GM21390 (cell line): ENCODE results near the gene LMNTD2.
"Not testable (repeated sequence)": the region's sequence is repeated elsewhere in the genome, so short reads cannot be mapped to it uniquely, and the experiment has no call there.

ENCODE experiments used
- ATAC-seq: cut with Tn5 transposase; IDR thresholded peaks from one replicate; pipeline ENCODE4 v1.9.1; 2021; ENCODE audit not compliant: unreplicated experiment

The LMNTD2 gene

GRCh38 chr11:587978-588380, 27.4 kb upstream of the LMNTD2 start:
- ATAC-seq, result no peak

GRCh38 chr11:587546-587945, 27.0 kb upstream of the LMNTD2 start:
- ATAC-seq, result no peak

DNA sequence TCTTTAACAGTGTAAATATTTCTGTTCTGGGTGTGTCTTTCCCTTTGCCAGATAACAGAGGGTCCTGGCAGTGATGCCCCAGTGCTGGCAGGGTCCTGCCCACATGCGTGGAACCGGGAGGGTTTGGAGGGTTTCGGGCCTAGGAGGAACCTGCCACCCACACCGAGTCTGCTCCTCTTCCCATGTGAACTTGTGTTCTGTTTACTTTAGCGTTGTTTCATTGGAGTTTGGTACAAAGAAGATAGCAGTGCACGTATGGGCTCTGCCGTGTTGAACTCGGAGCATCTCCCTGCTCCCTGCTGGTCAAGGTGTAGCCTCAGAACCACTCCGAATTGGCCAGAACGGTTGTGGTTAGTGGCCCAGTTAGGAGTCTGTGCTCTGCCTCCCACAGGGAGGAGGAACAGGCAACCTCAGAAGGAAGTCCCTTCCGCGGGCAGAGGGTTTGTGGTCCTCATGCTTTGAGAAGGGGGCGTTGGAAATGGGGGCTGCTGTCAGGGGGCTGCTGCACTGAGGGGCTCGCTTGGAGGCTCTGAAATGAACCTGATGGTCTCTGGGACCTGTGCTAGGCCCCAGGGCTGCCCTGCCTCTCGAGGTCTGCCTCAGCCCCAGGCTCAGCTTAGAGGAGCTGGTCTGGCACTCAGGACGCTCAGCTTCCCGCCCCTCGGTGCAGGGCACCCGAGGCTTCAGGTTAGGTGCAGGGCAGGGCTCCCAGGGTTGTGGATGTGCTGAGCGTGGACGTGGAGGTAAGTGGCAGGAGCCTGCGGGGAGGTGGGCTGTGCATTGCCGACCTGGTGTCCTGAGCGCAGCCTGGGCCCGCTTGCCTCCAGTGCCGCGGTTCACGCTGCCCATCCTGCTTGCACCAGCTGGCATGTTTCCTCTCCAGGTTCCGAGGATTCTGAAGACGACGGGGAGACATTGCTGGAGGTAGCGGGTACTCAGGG, 26.1 kb upstream of the LMNTD2 start:
- ATAC-seq, result no peak

- ATAC-seq, result no peak
Measured at GRCh38 chr11:584287-584686, 23.7 kb upstream of the LMNTD2 start.

DNA sequence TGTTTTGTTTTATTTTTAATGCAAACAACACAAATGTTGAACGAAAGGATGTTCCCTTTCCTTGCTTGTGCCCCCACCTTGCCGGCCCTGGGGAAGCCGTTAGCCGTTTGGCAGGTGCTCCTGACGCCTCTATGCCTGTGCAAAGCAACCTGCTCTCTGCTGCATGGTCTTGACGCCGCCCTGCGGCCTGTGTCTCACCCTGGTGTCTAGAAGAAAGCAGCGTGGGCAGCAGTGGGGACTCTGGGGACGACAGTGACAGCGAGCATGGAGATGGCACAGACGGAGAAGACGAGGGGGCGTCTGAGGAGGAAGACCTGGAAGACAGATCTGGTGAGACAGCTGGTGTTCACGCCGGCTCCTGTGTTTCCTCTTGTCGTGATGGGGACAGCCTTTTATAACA, 21.2 kb upstream of the LMNTD2 start:
- no peak for ATAC-seq

GRCh38 chr11:581342-581741, 20.8 kb upstream of the LMNTD2 start:
- no peak for ATAC-seq

DNA sequence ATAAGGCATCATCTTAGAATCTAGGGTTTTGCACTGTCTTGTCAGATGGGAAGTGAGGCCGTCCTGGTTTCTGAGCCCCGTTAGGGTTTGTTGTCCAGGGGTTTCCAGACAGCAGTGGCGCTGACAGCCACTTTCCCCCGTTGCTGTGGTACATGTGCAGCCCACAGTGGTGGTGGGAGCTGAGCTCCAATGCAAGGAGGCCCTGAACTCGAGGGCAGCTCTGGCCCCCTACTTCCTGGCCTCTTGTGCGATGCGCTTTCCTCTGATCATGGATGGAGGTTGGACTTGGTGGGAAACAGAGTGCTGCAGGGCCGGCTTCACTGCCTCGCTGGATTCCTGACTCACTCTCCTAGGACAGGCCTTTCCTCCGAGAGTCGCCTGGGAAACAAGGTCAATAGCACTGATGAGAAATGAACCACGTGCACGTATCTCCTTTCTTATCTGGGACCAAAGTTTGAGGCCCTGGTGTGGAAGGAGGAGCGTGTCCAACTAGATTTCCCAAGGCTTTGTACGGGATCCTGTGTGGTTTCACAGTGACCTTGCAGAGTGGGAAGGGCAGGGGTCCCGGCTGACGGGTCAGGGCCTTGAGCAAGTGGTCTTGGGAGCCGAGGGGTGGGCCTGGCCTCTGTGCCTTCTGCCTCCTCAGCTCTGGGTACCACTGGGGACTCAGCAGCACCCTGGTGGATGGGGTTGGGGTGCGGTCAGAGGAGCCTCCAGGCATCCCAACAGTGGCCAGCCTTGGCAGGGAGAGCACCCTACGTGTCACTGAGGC, 19.5 kb upstream of the LMNTD2 start:
- no peak for ATAC-seq

GRCh38 chr11:578276-579035, 17.9 kb upstream of the LMNTD2 start:
- no peak for ATAC-seq

DNA sequence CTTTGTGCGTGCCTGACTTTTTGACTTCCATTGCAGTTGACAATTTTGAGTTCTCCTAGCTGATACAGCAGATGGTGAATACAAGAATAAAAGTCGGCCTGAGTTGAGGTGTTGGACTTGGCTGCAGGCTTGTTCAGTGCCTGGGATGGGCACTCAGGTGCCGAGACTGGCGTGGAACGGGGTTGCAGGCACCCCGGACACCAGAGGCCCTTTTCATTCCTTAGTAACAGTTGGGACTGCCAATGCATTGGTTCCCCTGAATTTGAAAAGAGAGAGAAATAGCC, 17.0 kb upstream of the LMNTD2 start:
- ATAC-seq, result no peak

- ATAC-seq, result no peak
Measured at GRCh38 chr11:576811-577610, 16.5 kb upstream of the LMNTD2 start.

GRCh38 chr11:575996-576768, 15.6 kb upstream of the LMNTD2 start, which contains the start of gene PHRF1:
Gene PHRF1, plus strand, starts transcription at chr11:576470. Its CDS starts 5,043 bp downstream, at chr11:581513.
- peak; percentile 73 for ATAC-seq

DNA sequence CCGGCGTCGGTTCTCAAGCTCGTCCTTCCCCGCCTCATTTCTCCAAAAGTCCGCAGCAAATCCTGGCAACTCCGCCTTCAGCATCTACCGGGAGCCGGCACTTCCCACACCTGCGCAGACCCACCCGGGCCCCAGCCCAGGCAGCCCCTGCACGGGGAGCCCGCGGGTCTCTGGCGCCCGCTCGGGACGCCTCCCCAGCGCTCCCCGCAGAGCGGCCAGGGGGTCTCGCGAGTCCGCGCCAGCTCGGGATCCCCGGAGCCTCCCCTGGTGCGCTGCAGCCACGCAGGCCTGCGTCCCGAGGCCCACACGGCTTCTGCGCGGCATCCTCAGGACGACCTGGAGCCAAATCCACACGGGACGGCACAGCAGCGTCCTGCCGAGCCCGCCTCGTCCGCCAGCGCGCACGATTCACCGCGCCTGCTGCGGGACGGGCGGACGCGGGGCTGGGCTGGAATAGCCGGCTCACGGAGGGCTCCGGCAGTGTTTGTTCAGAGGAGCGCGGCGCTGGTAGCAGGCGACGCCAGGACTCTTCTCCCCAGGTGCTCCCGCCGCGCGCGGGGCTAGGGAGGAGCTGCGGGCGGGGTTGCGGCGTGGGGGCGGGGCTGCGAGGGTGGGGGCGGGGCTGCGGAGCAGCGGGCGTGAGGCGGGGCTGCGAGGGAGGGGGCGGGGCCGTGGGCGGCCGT, 14.9 kb upstream of the LMNTD2 start:
- ATAC-seq, result no peak

DNA sequence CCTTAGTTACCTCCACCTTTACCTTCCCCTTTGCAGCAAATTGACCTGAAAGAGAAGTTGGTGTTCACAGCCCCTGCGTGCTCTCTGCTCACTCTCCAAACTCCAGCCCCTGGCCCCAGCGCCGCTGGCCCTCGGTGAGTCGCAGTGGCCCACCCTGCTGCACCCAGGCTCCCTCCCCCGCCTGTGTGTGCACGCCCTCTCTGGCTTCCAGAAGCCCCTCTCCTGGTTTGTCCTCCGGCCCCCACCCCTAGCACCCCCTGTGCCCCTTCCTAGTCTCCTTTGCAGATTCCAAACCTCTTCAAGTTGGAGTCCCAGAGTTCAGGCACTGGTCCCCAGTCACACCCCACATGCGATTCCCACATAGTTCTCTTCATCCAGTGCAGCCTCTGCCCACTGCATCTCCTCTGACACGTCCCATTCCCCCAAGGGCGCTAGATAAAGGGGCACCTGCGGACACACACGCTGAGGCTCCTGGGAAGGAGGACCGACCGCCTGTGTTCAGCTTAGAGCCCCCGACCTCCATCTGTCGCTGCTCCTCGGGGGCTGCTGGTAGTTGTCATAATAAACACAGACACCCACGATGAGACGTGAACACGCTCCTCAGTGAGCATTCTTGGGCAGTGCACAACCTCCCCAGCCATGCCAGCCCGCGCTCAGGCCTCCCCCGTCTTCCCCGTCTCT, 14.2 kb upstream of the LMNTD2 start:
- no peak for ATAC-seq

DNA sequence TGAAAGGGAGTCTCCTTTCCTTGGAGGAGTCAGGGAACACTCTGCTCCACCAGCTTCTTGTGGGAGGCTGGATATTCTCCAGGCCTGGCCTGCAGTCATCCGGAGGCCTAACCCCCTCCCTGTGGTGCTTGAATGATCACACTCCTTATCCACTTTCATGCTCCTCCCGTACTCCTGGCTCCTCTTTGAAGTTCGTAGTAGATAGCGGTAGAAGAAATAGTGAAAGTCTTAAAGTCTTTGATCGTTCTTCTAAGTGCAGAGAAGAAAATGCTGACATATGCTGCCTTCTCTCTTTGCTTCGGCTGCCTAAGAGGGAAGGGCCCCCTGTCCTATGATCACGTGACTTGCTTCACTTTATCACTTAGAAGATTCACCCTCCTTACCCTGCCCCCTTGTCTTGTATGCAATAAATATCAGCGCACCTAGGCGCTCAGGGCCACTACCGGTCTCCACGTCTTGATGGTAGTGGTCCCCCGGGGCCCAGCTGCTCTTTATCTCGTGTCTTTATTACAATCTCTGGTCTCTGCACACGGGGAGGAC, 13.6 kb upstream of the LMNTD2 start:
- not testable (repeated sequence) for ATAC-seq

GRCh38 chr11:573146-573759, 12.7 kb upstream of the LMNTD2 start:
- no peak for ATAC-seq

- no peak for ATAC-seq
Measured at GRCh38 chr11:571802-572185, 11.3 kb upstream of the LMNTD2 start.

DNA sequence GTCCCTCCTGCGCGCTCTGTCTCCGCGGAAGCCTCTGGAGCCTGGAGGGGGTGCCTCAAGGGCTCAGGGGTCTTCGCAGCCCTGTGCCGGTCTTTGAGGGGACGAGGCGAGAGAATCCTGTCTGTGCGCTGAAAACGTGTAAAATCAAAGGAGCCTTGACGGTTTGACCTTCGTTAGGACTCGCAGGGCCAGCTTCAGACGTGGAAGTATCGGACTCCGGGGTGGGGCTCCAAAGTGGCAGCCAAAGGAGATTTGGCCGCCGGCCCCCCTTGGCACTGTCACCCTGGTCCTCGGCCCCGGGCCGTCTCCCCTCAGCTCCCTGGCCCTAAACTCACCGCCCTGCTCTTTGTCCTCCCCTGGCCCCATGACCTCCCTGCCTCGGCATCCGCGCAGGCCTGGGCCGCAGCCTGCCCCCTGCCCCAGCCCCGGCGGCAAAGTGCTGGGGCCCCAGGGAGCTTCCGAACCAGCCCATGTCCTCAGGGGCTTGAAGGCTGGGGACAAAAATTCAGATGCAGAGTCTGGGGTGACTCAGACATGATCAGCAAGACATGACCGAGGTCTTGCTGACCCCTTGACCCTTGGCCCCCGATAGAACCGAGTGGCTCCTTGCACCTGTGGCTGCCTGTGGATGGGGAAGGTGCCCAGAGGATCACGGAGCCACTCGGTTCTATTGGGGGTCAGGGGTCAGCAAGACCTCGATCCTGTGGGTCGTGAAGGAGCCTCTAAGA, 8.8 kb upstream of the LMNTD2 start:
- ATAC-seq, result peak; percentile 1
